ENCODE data around the gene NEK10.

NEK10 gene

DNA sequence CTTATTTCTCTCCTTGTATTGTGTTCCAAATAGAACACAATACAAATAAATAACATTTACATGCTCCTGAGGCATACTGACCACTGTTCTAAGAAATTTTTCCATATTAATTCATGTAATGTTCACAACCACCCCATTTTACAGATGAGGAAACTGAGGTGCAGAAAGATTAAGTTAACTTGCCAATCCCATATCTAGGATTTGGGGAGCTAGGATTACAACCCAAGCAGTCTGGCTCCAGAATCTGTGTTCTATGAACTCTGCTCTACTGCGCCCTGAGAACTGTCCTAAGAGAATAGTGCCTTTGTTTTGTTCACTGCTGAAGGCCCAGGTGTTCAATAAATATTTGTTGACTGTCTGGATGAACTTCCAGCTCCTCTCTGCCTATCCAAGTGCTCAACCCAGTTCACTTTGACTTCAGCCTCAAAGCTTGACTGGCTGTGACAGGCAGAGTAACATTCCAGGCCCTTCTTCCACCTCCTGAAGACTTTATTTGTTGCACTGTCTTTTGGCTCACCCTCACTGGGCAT lies 3.1 kb downstream of the NEK10 start:
- no peak overlapping the region for H3K9ac ChIP-seq (ENCODE audit: low read length)
- no peaks in the 10 kb centered on the region for H3K27me3 ChIP-seq (ENCODE audit: control insufficient read depth, insufficient read depth, low read length)
- peaks cover 3% of the 10 kb centered on the region for H3K4me1 ChIP-seq (ENCODE audit: control insufficient read depth, insufficient read depth, low read length)
- no peaks in the 10 kb centered on the region for H3K36me3 ChIP-seq (ENCODE audit: control insufficient read depth, insufficient read depth, low read length)
- H3K9me3 ChIP-seq (ENCODE audit: control insufficient read depth, low read length): no peaks in the 10 kb centered on the region
- H3K4me3 ChIP-seq (ENCODE audit: low read length): no peak overlapping the region

DNA sequence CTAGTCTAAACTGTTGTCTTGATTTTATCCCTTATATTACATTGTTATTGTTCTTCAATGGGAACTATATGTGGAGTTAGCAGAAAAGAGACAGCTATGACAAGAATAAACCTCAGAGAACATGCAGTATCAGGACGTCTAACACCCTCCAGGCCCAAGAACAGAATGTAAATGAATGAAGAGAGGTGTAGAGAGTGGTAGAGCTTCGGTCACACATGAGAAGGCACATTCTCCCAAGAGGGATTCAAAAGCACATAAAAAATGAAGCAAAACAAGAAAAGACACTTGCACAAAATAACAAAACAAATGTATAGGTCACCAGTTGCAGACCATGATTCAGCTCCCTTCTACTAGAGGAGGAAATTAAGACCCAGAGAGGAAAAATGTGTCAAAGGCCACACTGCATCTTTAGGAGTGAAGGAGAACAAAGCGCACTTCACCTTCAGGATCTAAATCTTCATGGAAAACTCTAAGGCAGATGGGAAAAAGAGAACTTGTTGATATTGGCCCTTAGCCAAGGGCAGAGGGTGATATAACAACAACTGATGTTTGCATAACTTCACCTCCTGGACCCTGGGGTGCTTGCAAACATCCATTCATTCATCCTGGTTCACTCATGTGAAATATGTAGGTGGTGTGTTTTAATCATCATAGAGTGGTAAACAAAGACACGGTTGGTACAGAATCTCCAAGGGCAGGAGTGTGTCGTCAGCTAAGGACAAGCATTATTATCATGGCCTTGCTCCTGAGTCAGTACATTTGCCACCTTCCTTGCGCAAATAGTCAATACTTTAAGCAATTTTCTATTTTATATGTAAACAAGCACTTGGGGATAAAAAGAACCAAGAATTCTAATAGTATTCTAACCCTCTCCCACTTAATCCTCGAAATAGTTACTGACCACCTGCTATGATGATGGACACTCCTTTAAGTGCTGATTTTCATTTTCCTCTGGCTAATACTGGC lies 8.8 kb downstream of the NEK10 start:
- H3K9ac ChIP-seq (ENCODE audit: low read length): no peak overlapping the region
- no peaks in the 10 kb centered on the region for H3K36me3 ChIP-seq (ENCODE audit: control insufficient read depth, insufficient read depth, low read length)
- no peaks in the 10 kb centered on the region for H3K9me3 ChIP-seq (ENCODE audit: control insufficient read depth, low read length)
- H3K27me3 ChIP-seq (ENCODE audit: control insufficient read depth, insufficient read depth, low read length): no peaks in the 10 kb centered on the region
- H3K4me1 ChIP-seq (ENCODE audit: control insufficient read depth, insufficient read depth, low read length): peaks cover 20% of the 10 kb centered on the region
- no peak overlapping the region for H3K4me3 ChIP-seq (ENCODE audit: low read length)

GRCh38 chr3:27358372-27358771 lies 10.8 kb downstream of the NEK10 start:
- Histone ChIP-seq H3K9ac (ENCODE audit: low read length) (no peak overlapping the region), H3K36me3 (ENCODE audit: control insufficient read depth, insufficient read depth, low read length) (no peaks in the 10 kb centered on the region), H3K9me3 (ENCODE audit: control insufficient read depth, low read length) (no peaks in the 10 kb centered on the region), H3K4me1 (ENCODE audit: control insufficient read depth, insufficient read depth, low read length) (peaks cover 20% of the 10 kb centered on the region), H3K4me3 (ENCODE audit: low read length) (no peak overlapping the region), H3K27me3 (ENCODE audit: control insufficient read depth, insufficient read depth, low read length) (no peaks in the 10 kb centered on the region)

DNA sequence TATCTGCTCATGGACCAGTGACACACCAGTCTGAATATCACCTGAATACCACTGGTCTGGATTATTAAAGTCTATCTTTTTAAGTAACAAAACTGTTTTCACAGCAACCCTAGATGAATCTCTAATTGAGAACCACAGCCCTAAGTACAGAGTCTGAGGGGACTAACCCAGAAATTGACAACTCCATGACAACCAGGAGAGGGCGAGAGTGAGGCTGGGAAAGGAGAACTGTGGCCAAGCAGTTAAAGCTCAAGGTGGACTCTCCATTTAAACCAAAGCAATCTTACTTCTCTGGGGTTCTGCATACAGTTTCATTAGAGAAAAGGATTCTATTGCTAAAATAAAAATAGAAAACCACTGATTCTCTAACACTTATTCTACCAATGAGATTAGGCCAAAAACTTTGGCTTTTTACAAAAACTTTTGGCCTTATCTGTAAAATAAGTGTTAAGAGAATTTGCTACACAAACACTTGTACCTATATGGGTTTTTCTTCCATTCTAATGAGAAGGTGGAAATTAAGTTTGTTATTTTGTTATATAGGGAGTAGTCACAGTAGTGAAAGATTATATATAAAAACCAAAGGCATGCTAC lies 11.4 kb downstream of the NEK10 start:
- Histone ChIP-seq H3K4me1 (ENCODE audit: control insufficient read depth, insufficient read depth, low read length) (peaks cover 20% of the 10 kb centered on the region), H3K36me3 (ENCODE audit: control insufficient read depth, insufficient read depth, low read length) (no peaks in the 10 kb centered on the region), H3K4me3 (ENCODE audit: low read length) (no peak overlapping the region), H3K9ac (ENCODE audit: low read length) (no peak overlapping the region), H3K27me3 (ENCODE audit: control insufficient read depth, insufficient read depth, low read length) (no peaks in the 10 kb centered on the region), H3K9me3 (ENCODE audit: control insufficient read depth, low read length) (no peaks in the 10 kb centered on the region)

- Histone ChIP-seq H3K27me3 (ENCODE audit: control insufficient read depth, insufficient read depth, low read length) (no peaks in the 10 kb centered on the region), H3K36me3 (ENCODE audit: control insufficient read depth, insufficient read depth, low read length) (no peaks in the 10 kb centered on the region), H3K4me3 (ENCODE audit: low read length) (no peak overlapping the region), H3K4me1 (ENCODE audit: control insufficient read depth, insufficient read depth, low read length) (peaks cover 20% of the 10 kb centered on the region), H3K9ac (ENCODE audit: low read length) (no peak overlapping the region), H3K9me3 (ENCODE audit: control insufficient read depth, low read length) (no peaks in the 10 kb centered on the region)
Observed at GRCh38 chr3:27356976-27357375, 12.2 kb downstream of the NEK10 start.

GRCh38 chr3:27354588-27355203 lies 14.5 kb downstream of the NEK10 start:
- H3K4me1 ChIP-seq (ENCODE audit: control insufficient read depth, insufficient read depth, low read length): peaks cover 6% of the 10 kb centered on the region
- H3K9ac ChIP-seq (ENCODE audit: low read length): no peak overlapping the region
- no peaks in the 10 kb centered on the region for H3K9me3 ChIP-seq (ENCODE audit: control insufficient read depth, low read length)
- no peaks in the 10 kb centered on the region for H3K27me3 ChIP-seq (ENCODE audit: control insufficient read depth, insufficient read depth, low read length)
- H3K4me3 ChIP-seq (ENCODE audit: low read length): no peak overlapping the region
- H3K36me3 ChIP-seq (ENCODE audit: control insufficient read depth, insufficient read depth, low read length): no peaks in the 10 kb centered on the region

GRCh38 chr3:27354161-27354560 lies 15.0 kb downstream of the NEK10 start:
- Histone ChIP-seq H3K36me3 (ENCODE audit: control insufficient read depth, insufficient read depth, low read length) (no peaks in the 10 kb centered on the region), H3K9ac (ENCODE audit: low read length) (no peak overlapping the region), H3K27me3 (ENCODE audit: control insufficient read depth, insufficient read depth, low read length) (no peaks in the 10 kb centered on the region), H3K9me3 (ENCODE audit: control insufficient read depth, low read length) (no peaks in the 10 kb centered on the region), H3K4me3 (ENCODE audit: low read length) (no peak overlapping the region), H3K4me1 (ENCODE audit: control insufficient read depth, insufficient read depth, low read length) (peaks cover 6% of the 10 kb centered on the region)

- Histone ChIP-seq H3K9me3 (ENCODE audit: control insufficient read depth, low read length) (no peaks in the 10 kb centered on the region), H3K9ac (ENCODE audit: low read length) (no peak overlapping the region), H3K4me3 (ENCODE audit: low read length) (no peak overlapping the region), H3K27me3 (ENCODE audit: control insufficient read depth, insufficient read depth, low read length) (no peaks in the 10 kb centered on the region), H3K36me3 (ENCODE audit: control insufficient read depth, insufficient read depth, low read length) (no peaks in the 10 kb centered on the region), H3K4me1 (ENCODE audit: control insufficient read depth, insufficient read depth, low read length) (peaks cover under 1% of the 10 kb centered on the region)
Observed at GRCh38 chr3:27353221-27353620, 16.0 kb downstream of the NEK10 start.

DNA sequence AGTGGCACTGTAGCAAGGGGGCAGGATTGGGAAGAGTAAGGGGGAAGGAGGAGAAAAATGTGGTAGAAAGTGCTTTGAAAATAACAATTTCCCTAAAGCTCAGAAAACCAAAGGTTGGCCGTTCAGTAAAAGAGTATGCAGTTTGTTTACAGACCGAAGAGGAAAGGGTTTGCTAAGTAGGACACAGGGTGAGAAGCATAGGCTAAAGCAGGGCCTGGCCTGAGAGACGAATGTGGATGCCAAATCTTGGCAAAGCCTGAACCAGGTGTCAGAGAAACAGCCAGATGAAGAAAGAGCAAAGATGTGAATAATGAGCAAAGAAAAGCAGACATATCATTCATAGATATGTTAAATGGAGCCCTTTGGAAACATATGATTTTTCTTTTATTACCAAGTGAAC lies 17.1 kb downstream of the NEK10 start:
- H3K9ac ChIP-seq (ENCODE audit: low read length): no peak overlapping the region
- H3K27me3 ChIP-seq (ENCODE audit: control insufficient read depth, insufficient read depth, low read length): no peaks in the 10 kb centered on the region
- no peak overlapping the region for H3K4me3 ChIP-seq (ENCODE audit: low read length)
- H3K9me3 ChIP-seq (ENCODE audit: control insufficient read depth, low read length): no peaks in the 10 kb centered on the region
- H3K36me3 ChIP-seq (ENCODE audit: control insufficient read depth, insufficient read depth, low read length): no peaks in the 10 kb centered on the region
- H3K4me1 ChIP-seq (ENCODE audit: control insufficient read depth, insufficient read depth, low read length): no peaks in the 10 kb centered on the region

DNA sequence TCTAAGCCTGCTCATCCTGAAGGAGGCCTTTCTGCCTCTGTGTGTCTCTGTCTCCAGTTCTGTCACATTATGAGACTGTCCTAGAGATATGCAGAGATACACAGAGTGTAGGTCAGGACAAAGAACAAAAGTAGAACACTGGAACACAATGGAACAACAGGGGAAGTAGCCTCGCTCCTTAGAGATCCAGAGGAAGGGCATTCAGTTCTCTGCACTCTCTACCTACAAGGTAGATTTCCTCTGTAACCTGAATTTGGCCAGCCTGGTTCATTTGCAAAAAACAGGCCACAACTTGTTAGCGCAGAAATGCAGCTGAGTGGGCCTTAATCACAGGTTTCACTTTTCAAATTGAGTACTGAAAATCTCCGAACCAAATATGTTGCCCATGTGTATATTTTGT lies 19.4 kb downstream of the NEK10 start:
- H3K27me3 ChIP-seq (ENCODE audit: control insufficient read depth, insufficient read depth, low read length): no peaks in the 10 kb centered on the region
- H3K9me3 ChIP-seq (ENCODE audit: control insufficient read depth, low read length): no peaks in the 10 kb centered on the region
- H3K36me3 ChIP-seq (ENCODE audit: control insufficient read depth, insufficient read depth, low read length): no peaks in the 10 kb centered on the region
- H3K4me3 ChIP-seq (ENCODE audit: low read length): no peak overlapping the region
- H3K4me1 ChIP-seq (ENCODE audit: control insufficient read depth, insufficient read depth, low read length): peaks cover 6% of the 10 kb centered on the region
- H3K9ac ChIP-seq (ENCODE audit: low read length): no peak overlapping the region

DNA sequence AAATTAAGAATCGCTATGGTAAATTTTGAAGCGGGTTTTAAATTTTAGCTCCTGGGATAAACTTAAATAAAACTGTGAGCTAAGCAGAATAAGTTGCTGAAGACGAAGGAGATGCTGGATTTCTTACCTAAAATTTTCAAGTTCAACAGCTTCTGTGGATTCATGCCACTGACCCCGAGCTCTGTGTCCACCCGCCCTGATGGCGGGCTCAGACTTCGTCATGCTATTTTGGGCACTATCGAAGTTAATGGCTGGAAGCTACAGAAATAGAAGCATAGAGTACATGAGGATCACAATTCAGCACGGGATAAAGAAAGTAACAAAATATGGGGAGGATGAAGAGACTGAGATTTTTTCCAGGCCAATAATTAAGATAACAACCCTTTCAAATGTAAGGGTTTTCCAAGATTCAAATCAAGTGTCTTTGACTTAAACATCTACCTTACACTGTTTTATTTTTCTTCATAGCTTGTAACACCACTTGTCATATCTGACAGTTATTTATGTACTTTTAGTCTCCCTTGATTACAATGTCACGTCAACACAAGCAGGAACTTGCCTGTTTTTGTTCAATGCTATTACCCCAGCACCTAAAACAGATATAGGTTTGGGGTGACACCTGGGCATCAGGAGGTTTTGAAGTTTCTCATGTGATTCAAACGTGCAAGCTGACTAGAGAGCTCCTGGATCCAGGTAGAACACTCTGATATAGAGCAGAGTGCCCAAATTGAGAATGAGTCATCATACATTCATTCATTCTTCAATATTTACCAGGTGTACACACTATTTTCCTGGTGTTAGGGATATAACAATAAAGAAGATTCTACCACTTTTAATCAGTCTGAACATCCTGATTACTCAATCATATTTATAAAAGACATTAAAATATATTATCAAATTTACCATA lies 23.0 kb downstream of the NEK10 start:
- no peaks in the 10 kb centered on the region for H3K27me3 ChIP-seq (ENCODE audit: control insufficient read depth, insufficient read depth, low read length)
- no peak overlapping the region for H3K9ac ChIP-seq (ENCODE audit: low read length)
- no peaks in the 10 kb centered on the region for H3K36me3 ChIP-seq (ENCODE audit: control insufficient read depth, insufficient read depth, low read length)
- H3K4me3 ChIP-seq (ENCODE audit: low read length): no peak overlapping the region
- no peaks in the 10 kb centered on the region for H3K9me3 ChIP-seq (ENCODE audit: control insufficient read depth, low read length)
- peaks cover 6% of the 10 kb centered on the region for H3K4me1 ChIP-seq (ENCODE audit: control insufficient read depth, insufficient read depth, low read length)
